Upper lobe of left lung (tissue), 4 donors: ENCODE results near the gene ACOT12.

Source experiments
- CTCF ChIP-seq, 6 experiments: fragments of 450-650 bp in 4 of 6; fragments of 200-600 bp in 2 of 6; sonication (generic) in 2 of 6; IDR thresholded peaks; one replicate each; pipeline ENCODE4 v1.5.1; 2016 to 2019; ENCODE audit warnings: antibody characterized with exemption in 6 of 6
- EP300 ChIP-seq, 4 donors: sonication (generic); formaldehyde crosslinking; IDR thresholded peaks; one replicate each; pipeline ENCODE4 v1.5.1; 2017; ENCODE audit warnings: antibody characterized with exemption in 4 of 4, control low read depth in 2 of 4
- POLR2A ChIP-seq, 4 donors: fragments of 450-650 bp; IDR thresholded peaks; one replicate each; pipeline ENCODE4 v1.5.1; 2016 to 2017; ENCODE audit warnings: antibody characterized with exemption in 4 of 4, mild to moderate bottlenecking in 2 of 4

DNA sequence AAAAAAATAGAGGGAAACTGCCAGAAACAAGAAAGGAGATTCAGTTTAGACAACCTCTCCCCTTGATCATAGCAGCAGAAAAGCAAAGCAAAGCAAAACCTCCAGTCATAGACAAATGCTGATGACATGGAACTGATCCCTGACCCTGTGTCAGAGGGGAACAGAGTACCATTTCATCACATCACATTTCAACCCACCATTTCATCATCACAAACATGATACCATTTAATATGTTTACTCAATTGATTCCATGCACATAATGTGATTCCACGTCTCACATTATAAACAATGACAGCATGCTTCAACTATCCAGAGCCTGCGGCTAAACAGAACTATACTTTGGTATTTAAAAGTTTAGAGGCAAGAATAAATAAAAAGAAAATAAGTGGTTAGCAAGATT, 28.7 kb upstream of the ACOT12 start:
- TF ChIP-seq CTCF (IDR thresholded peaks at IDR 0.05) (no peak), POLR2A (IDR thresholded peaks at IDR 0.05) (no peak), EP300 (IDR thresholded peaks at IDR 0.05) (no peak)
